ENCODE results near the gene KCNN1. TPM values are rescaled to one million over a fixed set of nuclear protein-coding genes. Genes with fewer than 3 reads are reported as not detected.
"Not testable (repeated sequence)": the region's sequence is repeated elsewhere in the genome, so short reads cannot be mapped to it uniquely, and the experiment has no call there.

The KCNN1 gene
- total RNA-seq (2021; ENCODE audit: unreplicated experiment): 0.90 TPM
- 3.0 TPM for polyA plus RNA-seq (2012; ENCODE audit: insufficient read length)
- Bru-seq, nascent RNA: percentile 14 among the genes with signal in this experiment
- percentile 16 among the genes with signal in this experiment for BruChase-seq, experiment 1, labeled RNA remaining after a 2-hour chase
- percentile 19 among the genes with signal in this experiment for BruChase-seq, experiment 2, labeled RNA remaining after a 6-hour chase
- long read RNA-seq, partial matches to known transcripts: 0 of 2 reads
- long read RNA-seq, other reads (novel, unspliced or antisense): 2 of 2 reads

DNA sequence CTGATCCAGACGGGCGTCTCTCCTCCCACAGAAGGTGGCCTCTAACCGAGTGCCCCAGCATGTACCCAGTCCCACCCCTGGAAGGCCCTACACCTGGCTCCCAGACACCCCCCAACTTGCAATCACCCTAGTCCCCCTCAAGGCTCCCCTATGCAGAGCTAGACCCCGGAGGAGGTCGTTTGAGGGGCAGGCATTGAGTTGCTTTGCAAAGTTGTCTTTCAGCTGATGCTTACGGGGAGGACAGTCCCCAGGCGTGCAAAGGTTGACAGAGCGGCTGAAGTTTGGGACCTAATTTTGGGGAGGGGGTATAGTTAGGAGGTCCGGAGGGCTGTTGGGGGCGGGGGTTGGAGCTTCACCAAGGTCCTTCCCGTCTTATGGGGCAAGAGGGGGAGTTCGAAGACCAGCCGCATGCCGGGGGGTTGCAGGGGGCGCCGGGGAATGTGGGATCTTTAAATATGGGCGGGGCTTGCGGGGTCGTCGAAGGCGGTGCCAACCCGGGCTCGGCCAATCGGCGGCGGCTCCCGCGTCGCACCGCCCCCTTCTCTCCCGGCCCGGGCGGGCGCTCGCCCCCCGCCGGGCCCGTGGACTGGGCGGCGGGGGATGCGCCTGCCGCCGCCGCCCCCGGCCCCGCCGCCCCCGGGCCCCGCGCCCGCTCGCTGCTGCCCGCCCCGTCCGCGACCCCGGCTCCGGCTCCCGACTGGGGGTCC is at the start of gene KCNN1:
TSS of gene KCNN1 (plus strand) at position 558 of the 707 bp plus-strand sequence. CDS start 6,782 bp downstream, outside the sequence.
- no peak for DNase-seq (ENCODE audit: low read depth, low spot score)
- intact Hi-C loops (cut with micrococcal nuclease; ENCODE audit: unreplicated experiment) (no loop called here), in situ Hi-C loops (cut with HindIII; ENCODE audit: low pct_unique_long_range_greater_than_20kb, low sequenced_read_pairs) (no loop called here)
- Histone ChIP-seq H3K36me3 (ENCODE audit: control insufficient read depth, insufficient read depth, low read length) (no peaks in the 10 kb centered on the region), H3K27me3 (ENCODE audit: control insufficient read depth, insufficient read depth, low read length) (no peaks in the 10 kb centered on the region; the same call in 1 of the 2 replicates), H3K27ac (ENCODE audit: low read length) (no peak within 1 kb of the TSS), H3K4me1 (ENCODE audit: control insufficient read depth, insufficient read depth, low read length) (no peaks in the 10 kb centered on the region), H3K4me3 (ENCODE audit: low read depth in 2 of 2, low read length in 2 of 2) (peak within 1 kb of the TSS; percentile 33 to 39), H3K9me3 (ENCODE audit: control insufficient read depth, insufficient read depth, low read depth, low read length) (no peaks in the 10 kb centered on the region)
- TF ChIP-seq CTCF (IDR thresholded peaks at IDR 0.05): no peak
- no TSS peak for BruUV-seq (replicated peaks)
- no peak for ATAC-seq
- ChIA-PET POLR2A (interaction anchor here (0.6 kb wide), 1 partner anchor 12 kb away, joined by 3 read pairs; no protein-coding TSS in a partner anchor), CTCF (interaction anchor here (0.6 kb wide), 2 partner anchors 25 to 107 kb away, joined by 3 read pairs; no protein-coding TSS in a partner anchor)

- H3K36me3 ChIP-seq (ENCODE audit: control insufficient read depth, insufficient read depth, low read length); H3K4me3 ChIP-seq (ENCODE audit: low read depth in 2 of 2, low read length in 2 of 2); H3K9me3 ChIP-seq (ENCODE audit: control insufficient read depth, insufficient read depth, low read depth, low read length); H3K27me3 ChIP-seq (ENCODE audit: control insufficient read depth, insufficient read depth, low read length); DNase-seq (ENCODE audit: low read depth, low spot score); BruUV-seq (replicated peaks); ATAC-seq; CTCF ChIA-PET; H3K27ac ChIP-seq (ENCODE audit: low read length); POLR2A ChIA-PET; intact Hi-C loops (cut with micrococcal nuclease; ENCODE audit: unreplicated experiment); H3K4me1 ChIP-seq (ENCODE audit: control insufficient read depth, insufficient read depth, low read length); in situ Hi-C loops (cut with HindIII; ENCODE audit: low pct_unique_long_range_greater_than_20kb, low sequenced_read_pairs): not testable (repeated sequence)
Observed at GRCh38 chr19:17918151-17918550, 48.8 kb upstream of the KCNN1 start.

- intact Hi-C loops (cut with micrococcal nuclease; ENCODE audit: unreplicated experiment); ATAC-seq; BruUV-seq (replicated peaks); in situ Hi-C loops (cut with HindIII; ENCODE audit: low pct_unique_long_range_greater_than_20kb, low sequenced_read_pairs); H3K36me3 ChIP-seq (ENCODE audit: control insufficient read depth, insufficient read depth, low read length); POLR2A ChIA-PET; CTCF ChIA-PET; H3K27me3 ChIP-seq (ENCODE audit: control insufficient read depth, insufficient read depth, low read length); DNase-seq (ENCODE audit: low read depth, low spot score); H3K9me3 ChIP-seq (ENCODE audit: control insufficient read depth, insufficient read depth, low read depth, low read length); H3K4me1 ChIP-seq (ENCODE audit: control insufficient read depth, insufficient read depth, low read length); H3K4me3 ChIP-seq (ENCODE audit: low read depth in 2 of 2, low read length in 2 of 2); H3K27ac ChIP-seq (ENCODE audit: low read length): not testable (repeated sequence)
Observed at GRCh38 chr19:17919122-17919521, 47.8 kb upstream of the KCNN1 start.

GRCh38 chr19:17920527-17920926 is 46.4 kb upstream of the KCNN1 start:
- intact Hi-C loops (cut with micrococcal nuclease; ENCODE audit: unreplicated experiment) (no loop called here), in situ Hi-C loops (cut with HindIII; ENCODE audit: low pct_unique_long_range_greater_than_20kb, low sequenced_read_pairs) (no loop called here)
- no peaks in the 10 kb centered on the region for H3K27me3 ChIP-seq (ENCODE audit: control insufficient read depth, insufficient read depth, low read length)
- no peaks in the 10 kb centered on the region for H3K9me3 ChIP-seq (ENCODE audit: control insufficient read depth, insufficient read depth, low read depth, low read length)
- H3K36me3 ChIP-seq (ENCODE audit: control insufficient read depth, insufficient read depth, low read length): no peaks in the 10 kb centered on the region
- POLR2A ChIA-PET: interaction anchor here (0.7 kb wide), 1 partner anchor 26 kb away, joined by 4 read pairs; no protein-coding TSS in a partner anchor
- no TSS peak for BruUV-seq (replicated peaks)
- no peak overlapping the region for H3K4me3 ChIP-seq (ENCODE audit: low read depth in 2 of 2, low read length in 2 of 2)
- no peaks in the 10 kb centered on the region for H3K4me1 ChIP-seq (ENCODE audit: control insufficient read depth, insufficient read depth, low read length)
- TF ChIP-seq POLR2AphosphoS5 (IDR thresholded peaks at IDR 0.05; ENCODE audit: low read depth, low read length): no peak
- ATAC-seq: no peak
- CTCF ChIA-PET: no interaction called here
- no peak overlapping the region for H3K27ac ChIP-seq (ENCODE audit: low read length)
- no peak for DNase-seq (ENCODE audit: low read depth, low spot score)

Measured in Panc1 (cell line).